Mesodermal cell (in vitro differentiated cells): ENCODE data around the gene RPS27L.

Experiments
- H3K27ac ChIP-seq: 2 replicates; pipeline ENCODE4 v1.7.0; 2013; ENCODE audit warnings: mild to moderate bottlenecking, low read depth, low read length, moderate library complexity; ENCODE audit not compliant: severe bottlenecking
- H3K36me3 ChIP-seq: 2 replicates; pipeline ENCODE4 v1.7.1; 2013; ENCODE audit warnings: mild to moderate bottlenecking, low read length, moderate library complexity; ENCODE audit not compliant: control insufficient read depth, insufficient read depth
- H3K4me1 ChIP-seq: one replicate; pipeline ENCODE4 v1.7.1; 2013; ENCODE audit warnings: mild to moderate bottlenecking, low read length; ENCODE audit not compliant: insufficient read depth, control insufficient read depth, poor library complexity, severe bottlenecking
- H3K4me3 ChIP-seq: 2 replicates; pipeline ENCODE4 v1.7.0; 2013; ENCODE audit warnings: low read length, control low read depth, mild to moderate bottlenecking; ENCODE audit not compliant: insufficient read depth, poor library complexity, severe bottlenecking; ENCODE audit errors: extremely low read depth
- H3K9me3 ChIP-seq: 2 replicates; pipeline ENCODE4 v1.7.1; 2013; ENCODE audit warnings: mild to moderate bottlenecking, low read length, moderate library complexity; ENCODE audit not compliant: control insufficient read depth
- WGBS, 2 experiments: methylation state at CpG; one replicate each; pipeline ENCODE4 v1.1.5; 2013; ENCODE audit warnings: missing lambda C conversion rate in 2 of 2; ENCODE audit not compliant: insufficient coverage in 2 of 2; 5-methylcytosine and 5-hydroxymethylcytosine counted together

RPS27L gene

DNA sequence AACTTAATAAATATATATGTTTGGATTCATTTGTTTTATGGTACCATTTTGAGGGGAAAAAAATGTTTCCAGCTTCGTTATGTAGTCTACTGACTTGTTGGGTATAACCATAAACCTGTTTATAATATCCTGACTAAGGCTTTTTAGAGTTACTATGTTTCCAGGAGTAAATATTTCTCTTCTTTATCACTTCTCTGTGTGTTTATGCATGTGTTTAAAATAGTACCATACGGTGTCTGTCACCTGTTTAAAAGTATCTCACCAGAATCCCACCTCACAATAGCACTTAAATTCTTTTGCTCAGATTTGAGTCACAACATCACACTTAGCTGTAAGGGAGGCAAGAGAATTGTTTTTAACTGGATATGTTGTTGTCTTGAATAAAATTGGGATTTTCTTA is 20.5 kb downstream of the RPS27L start:
- no peaks in the 10 kb centered on the region for H3K36me3 ChIP-seq

GRCh38 chr15:63135804-63136203 is 21.5 kb downstream of the RPS27L start:
- Histone ChIP-seq H3K9me3 (no peaks in the 10 kb centered on the region), H3K4me1 (no peaks in the 10 kb centered on the region), H3K4me3 (no peak overlapping the region), H3K36me3 (peaks cover 2% of the 10 kb centered on the region), H3K27ac (no peak overlapping the region)
- 71 to 93% methylated on average over 2 of the region's 3 CpGs for WGBS, 2 experiments

More for the DNA sequence above, 20.5 kb downstream of the RPS27L start:
- H3K27ac ChIP-seq: no peak overlapping the region
- no peaks in the 10 kb centered on the region for H3K9me3 ChIP-seq
- H3K4me3 ChIP-seq: no peak overlapping the region
- WGBS, 2 experiments: no CpG with 5 or more reads among the region's 2 CpGs
- no peaks in the 10 kb centered on the region for H3K4me1 ChIP-seq

DNA sequence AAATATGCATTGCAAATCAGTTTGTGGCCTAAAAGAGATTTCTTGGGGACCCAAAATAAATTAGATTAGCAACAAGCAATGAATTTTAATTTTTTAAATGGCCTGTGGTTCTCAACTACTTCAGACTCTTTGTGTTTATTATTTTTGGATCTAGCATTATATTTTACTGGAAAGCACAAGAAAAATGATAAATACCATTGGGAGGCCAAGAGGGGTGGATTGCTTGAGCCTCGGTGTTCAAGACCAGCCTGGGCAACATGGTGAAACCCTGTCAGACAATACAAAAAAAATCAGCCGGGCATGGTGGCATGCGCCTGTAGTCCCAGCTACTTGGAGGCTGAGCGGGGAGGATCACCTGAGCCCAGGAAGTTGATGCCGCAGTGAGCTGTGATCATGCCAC is 22.0 kb downstream of the RPS27L start:
- Histone ChIP-seq H3K4me1 (no peaks in the 10 kb centered on the region), H3K27ac (no peak overlapping the region), H3K4me3 (no peak overlapping the region), H3K36me3 (peaks cover 3% of the 10 kb centered on the region), H3K9me3 (no peaks in the 10 kb centered on the region)
- WGBS, 2 experiments: 91 to 98% methylated on average over 3 to 5 of the region's 5 CpGs

- H3K4me1 ChIP-seq: no peaks in the 10 kb centered on the region
- no peak overlapping the region for H3K27ac ChIP-seq
- no peaks in the 10 kb centered on the region for H3K9me3 ChIP-seq
- peaks cover 3% of the 10 kb centered on the region for H3K36me3 ChIP-seq
- no peak overlapping the region for H3K4me3 ChIP-seq
- 75 to 94% methylated on average over 1 to 2 of the region's 2 CpGs for WGBS, 2 experiments
Observed at GRCh38 chr15:63134245-63134985, 22.9 kb downstream of the RPS27L start.

DNA sequence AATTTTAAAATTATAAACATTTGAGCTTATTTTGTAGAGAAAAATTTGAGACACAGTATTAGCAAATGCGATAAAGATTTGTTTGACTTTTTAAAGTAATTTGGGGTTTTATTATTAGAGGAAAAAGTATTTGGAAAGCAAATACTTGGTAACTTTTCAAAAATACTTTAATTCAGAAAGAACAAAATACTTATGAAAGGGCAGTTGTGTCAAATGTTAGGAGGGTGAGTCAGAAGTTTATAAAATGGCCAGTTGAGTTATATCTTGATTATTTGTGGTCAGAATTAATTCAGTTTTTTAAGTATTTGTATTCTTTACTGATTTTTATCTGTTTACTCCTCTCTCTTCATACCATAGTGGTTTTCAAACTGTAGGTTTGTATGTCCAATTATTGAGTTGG is 23.5 kb downstream of the RPS27L start:
- H3K4me3 ChIP-seq: no peak overlapping the region
- peaks cover 3% of the 10 kb centered on the region for H3K36me3 ChIP-seq
- no peak overlapping the region for H3K27ac ChIP-seq
- no peaks in the 10 kb centered on the region for H3K9me3 ChIP-seq
- WGBS, 2 experiments: no CpG with 5 or more reads among the region's 1 CpG
- H3K4me1 ChIP-seq: no peaks in the 10 kb centered on the region

DNA sequence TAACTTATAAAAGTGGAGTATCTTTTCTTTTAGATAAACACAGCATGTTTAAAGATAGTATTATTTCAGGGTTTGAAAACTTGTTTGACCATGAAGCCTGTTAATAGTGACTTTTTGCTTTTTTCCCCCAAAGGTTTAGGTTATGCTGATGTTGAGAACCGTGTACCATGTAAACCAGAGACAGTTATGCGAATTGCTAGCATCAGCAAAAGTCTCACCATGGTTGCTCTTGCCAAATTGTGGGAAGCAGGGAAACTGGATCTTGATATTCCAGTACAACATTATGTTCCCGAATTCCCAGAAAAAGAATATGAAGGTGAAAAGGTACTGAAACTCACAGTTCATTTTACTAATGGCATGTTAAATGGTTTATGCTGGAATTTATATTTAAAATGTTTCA is 30.6 kb downstream of the RPS27L start:
- Histone ChIP-seq H3K36me3 (peaks cover 3% of the 10 kb centered on the region), H3K4me3 (no peak overlapping the region), H3K9me3 (no peaks in the 10 kb centered on the region), H3K4me1 (no peaks in the 10 kb centered on the region), H3K27ac (no peak overlapping the region)
- 92 to 94% methylated on average over 2 to 3 of the region's 3 CpGs for WGBS, 2 experiments

DNA sequence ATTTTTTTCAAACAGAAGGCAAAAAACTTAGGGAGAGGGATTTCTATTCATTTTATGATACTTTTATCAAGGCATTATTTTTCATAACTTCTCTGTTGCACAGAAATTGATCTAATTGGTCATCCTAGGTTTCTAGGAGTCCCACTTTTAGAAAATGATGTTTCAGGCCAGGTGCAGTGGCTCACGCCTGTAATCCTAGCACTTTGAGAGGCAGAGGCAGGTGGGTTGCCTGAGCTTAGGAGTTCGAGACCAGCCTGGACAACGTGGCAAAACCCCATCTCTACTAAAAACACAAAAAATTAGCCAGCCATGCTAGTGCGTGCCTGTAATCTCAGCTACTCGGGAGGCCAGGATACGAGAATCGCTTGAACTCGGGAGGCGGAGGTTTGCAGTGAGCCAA is 32.8 kb downstream of the RPS27L start:
- no peak overlapping the region for H3K27ac ChIP-seq
- no peaks in the 10 kb centered on the region for H3K4me1 ChIP-seq
- H3K9me3 ChIP-seq: peaks cover 8% of the 10 kb centered on the region
- H3K4me3 ChIP-seq: no peak overlapping the region
- no peaks in the 10 kb centered on the region for H3K36me3 ChIP-seq
- WGBS, 2 experiments: 98 to 100% methylated on average over 7 of the region's 9 CpGs

GRCh38 chr15:63122002-63122875 is 35.0 kb downstream of the RPS27L start:
- WGBS, 2 experiments: 0 to 1% methylated on average over 31 to 47 of the region's 59 CpGs
- H3K36me3 ChIP-seq: no peaks in the 10 kb centered on the region
- H3K4me1 ChIP-seq: no peaks in the 10 kb centered on the region
- H3K9me3 ChIP-seq: peaks cover 8% of the 10 kb centered on the region
- H3K27ac ChIP-seq: peak overlapping the region; percentile 16
- H3K4me3 ChIP-seq: peak overlapping the region; percentile 75

DNA sequence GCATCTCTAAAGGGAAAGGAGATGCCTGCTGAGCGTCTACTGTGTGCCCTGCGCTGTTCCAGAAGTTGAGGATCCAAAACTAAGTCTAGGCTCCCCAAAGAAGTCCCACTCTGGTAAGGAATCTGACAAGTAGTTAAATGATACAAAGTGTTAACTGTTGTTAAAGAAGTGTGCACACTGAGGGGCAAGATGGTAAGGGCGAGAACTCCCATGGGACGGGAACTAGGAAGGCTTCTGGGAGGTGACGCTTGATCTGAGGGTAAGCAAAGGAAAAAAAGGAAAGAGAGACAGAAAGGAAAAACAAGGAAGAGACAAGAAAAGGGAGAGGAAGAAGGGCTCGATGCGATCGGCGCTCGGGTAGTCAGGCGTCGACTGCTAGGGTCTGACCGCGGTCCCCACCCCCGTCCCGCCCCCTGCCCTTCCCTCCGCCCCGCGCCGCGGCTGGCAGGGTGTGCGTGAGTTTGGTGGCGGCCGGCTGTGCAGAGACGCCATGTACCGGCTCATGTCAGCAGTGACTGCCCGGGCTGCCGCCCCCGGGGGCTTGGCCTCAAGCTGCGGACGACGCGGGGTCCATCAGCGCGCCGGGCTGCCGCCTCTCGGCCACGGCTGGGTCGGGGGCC is 35.8 kb downstream of the RPS27L start, which contains the start of gene LACTB:
TSS of gene LACTB (plus strand) at position 480 of the 620 bp plus-strand sequence. CDS start at position 491, 11 bp downstream.
- Histone ChIP-seq H3K27ac (peak within 1 kb of the TSS; percentile 16), H3K4me3 (peak within 1 kb of the TSS; percentile 75), H3K4me1 (no peaks in the 10 kb centered on the region), H3K9me3 (peaks cover 8% of the 10 kb centered on the region), H3K36me3 (no peaks in the 10 kb centered on the region)
- 4 to 10% methylated on average over 17 to 25 of the region's 40 CpGs for WGBS, 2 experiments

- Histone ChIP-seq H3K36me3 (no peaks in the 10 kb centered on the region), H3K4me3 (no peak overlapping the region), H3K4me1 (peaks cover 3% of the 10 kb centered on the region), H3K9me3 (peaks cover 8% of the 10 kb centered on the region), H3K27ac (no peak overlapping the region)
- WGBS, 2 experiments: 88% methylated on average over 2 of the region's 3 CpGs; no CpG with 5 or more reads in 1 of the 2 experiments
Observed at GRCh38 chr15:63118854-63119253, 38.4 kb downstream of the RPS27L start.
